Measurements from ENCODE around the gene TEKTIP1.

- TF ChIP-seq EZH2 (IDR thresholded peaks at IDR 0.05; ENCODE audit: borderline replicate concordance, low read length) (no peak), CTCF (conservative IDR thresholded peaks at IDR 0.05 in 1 of 2, IDR thresholded peaks at IDR 0.05 in 1 of 2; ENCODE audit: extremely low read depth in 1 of 2, insufficient read depth in 1 of 2, low read depth in 1 of 2, low read length in 2 of 2) (no peak)
These were observed 3.4 kb upstream of the TEKTIP1 start for GRCh38 chr19:3535563-3535965.
